Osteocyte (in vitro differentiated cells): ENCODE measurements around the gene NEK7. TPM values are rescaled to one million over a fixed set of nuclear protein-coding genes. Genes with fewer than 3 reads are reported as not detected.

Experiments
- DNase-seq: peaks from one replicate; pipeline ENCODE4 v3.0.0; 2021; ENCODE audit warnings: mixed read lengths; ENCODE audit not compliant: unreplicated experiment; ENCODE audit errors: extremely low spot score
- H3K27ac Mint-ChIP-seq: one replicate; pipeline ENCODE4 v1.8.0; 2021; ENCODE audit warnings: mild to moderate bottlenecking, mixed read lengths; ENCODE audit not compliant: unreplicated experiment
- H3K27me3 Mint-ChIP-seq: one replicate; pipeline ENCODE4 v1.8.0; 2021; ENCODE audit warnings: mixed read lengths; ENCODE audit not compliant: unreplicated experiment
- H3K36me3 Mint-ChIP-seq: one replicate; pipeline ENCODE4 v1.8.0; 2021; ENCODE audit warnings: mixed read lengths; ENCODE audit not compliant: unreplicated experiment
- H3K4me1 Mint-ChIP-seq: one replicate; pipeline ENCODE4 v1.8.0; 2021; ENCODE audit warnings: mixed read lengths; ENCODE audit not compliant: unreplicated experiment
- H3K4me3 Mint-ChIP-seq: one replicate; pipeline ENCODE4 v1.8.0; 2021; ENCODE audit warnings: mild to moderate bottlenecking, moderate library complexity, mixed read lengths; ENCODE audit not compliant: unreplicated experiment
- H3K9me3 Mint-ChIP-seq: one replicate; pipeline ENCODE4 v1.8.0; 2021; ENCODE audit warnings: mixed read lengths; ENCODE audit not compliant: unreplicated experiment
- CTCF ChIP-seq: fragments of 200-600 bp; sonication (generic); IDR thresholded peaks from 2 replicates; pipeline ENCODE4 v1.5.0; 2021; ENCODE audit warnings: antibody characterized with exemption, mild to moderate bottlenecking, moderate library complexity
- total RNA-seq: library from RNA; stranded (reverse); gene quantifications from 2 replicates; pipeline ENCODE4 v1.2.1, GENCODE V29; 2021

The NEK7 gene
- total RNA-seq, 1 donor from 2014 or later = 61.6 TPM

- no peak overlapping the region for H3K27ac Mint-ChIP-seq
- H3K4me3 Mint-ChIP-seq = no peak overlapping the region
- no peak for DNase-seq
- no peak for TF ChIP-seq CTCF
- no peaks in the 10 kb centered on the region for H3K9me3 Mint-ChIP-seq
- peaks cover 28% of the 10 kb centered on the region for H3K36me3 Mint-ChIP-seq
- peaks cover 10% of the 10 kb centered on the region for H3K4me1 Mint-ChIP-seq
- no peaks in the 10 kb centered on the region for H3K27me3 Mint-ChIP-seq
These were observed 125.1 kb downstream of the NEK7 start for GRCh38 chr1:198281911-198282310.

- Mint-ChIP-seq H3K4me1 (peaks cover 22% of the 10 kb centered on the region), H3K27ac (no peak overlapping the region), H3K36me3 (peaks cover 31% of the 10 kb centered on the region), H3K27me3 (no peaks in the 10 kb centered on the region), H3K4me3 (no peak overlapping the region), H3K9me3 (no peaks in the 10 kb centered on the region)
- no peak for DNase-seq
- no peak for TF ChIP-seq CTCF
These were observed 126.4 kb downstream of the NEK7 start for GRCh38 chr1:198283222-198283621.

- Mint-ChIP-seq H3K4me1 (peaks cover 40% of the 10 kb centered on the region), H3K27me3 (no peaks in the 10 kb centered on the region), H3K4me3 (no peak overlapping the region), H3K9me3 (no peaks in the 10 kb centered on the region), H3K27ac (peak overlapping the region; percentile 20), H3K36me3 (peaks cover 21% of the 10 kb centered on the region)
- TF ChIP-seq CTCF = no peak
- DNase-seq = no peak
These were observed 131.1 kb downstream of the NEK7 start for GRCh38 chr1:198287916-198288315.

GRCh38 chr1:198290089-198290683 lies 133.4 kb downstream of the NEK7 start:
- no peak for DNase-seq
- peaks cover 17% of the 10 kb centered on the region for H3K36me3 Mint-ChIP-seq
- H3K4me3 Mint-ChIP-seq = no peak overlapping the region
- H3K27me3 Mint-ChIP-seq = no peaks in the 10 kb centered on the region
- no peaks in the 10 kb centered on the region for H3K9me3 Mint-ChIP-seq
- H3K4me1 Mint-ChIP-seq = peaks cover 58% of the 10 kb centered on the region
- no peak for TF ChIP-seq CTCF
- H3K27ac Mint-ChIP-seq = no peak overlapping the region

GRCh38 chr1:198291036-198291435 lies 134.2 kb downstream of the NEK7 start:
- Mint-ChIP-seq H3K4me3 (no peak overlapping the region), H3K36me3 (peaks cover 11% of the 10 kb centered on the region), H3K27ac (peak overlapping the region; percentile 12), H3K27me3 (no peaks in the 10 kb centered on the region), H3K9me3 (no peaks in the 10 kb centered on the region), H3K4me1 (peaks cover 65% of the 10 kb centered on the region)
- no peak for DNase-seq
- TF ChIP-seq CTCF = no peak
